ENCODE measurements around the gene ZNF414.

ZNF414 gene

GRCh38 chr19:8512115-8512967 is 1.6 kb downstream of the ZNF414 start:
- DNase-seq (ENCODE audit: low read depth): no peak
- no peak for TF ChIP-seq CTCF (IDR thresholded peaks at IDR 0.05; ENCODE audit: control insufficient read depth, insufficient read depth, low read depth, low read length, missing control alignments)
- no peak overlapping the region for H3K4me3 ChIP-seq (ENCODE audit: control insufficient read depth, low read depth, low read length)

- H3K4me3 ChIP-seq (ENCODE audit: control insufficient read depth, low read depth, low read length): no peak overlapping the region
- DNase-seq (ENCODE audit: low read depth): no peak
- no peak for TF ChIP-seq CTCF (IDR thresholded peaks at IDR 0.05; ENCODE audit: control insufficient read depth, insufficient read depth, low read depth, low read length, missing control alignments)
Measured at GRCh38 chr19:8511573-8512101, 2.3 kb downstream of the ZNF414 start.

DNA sequence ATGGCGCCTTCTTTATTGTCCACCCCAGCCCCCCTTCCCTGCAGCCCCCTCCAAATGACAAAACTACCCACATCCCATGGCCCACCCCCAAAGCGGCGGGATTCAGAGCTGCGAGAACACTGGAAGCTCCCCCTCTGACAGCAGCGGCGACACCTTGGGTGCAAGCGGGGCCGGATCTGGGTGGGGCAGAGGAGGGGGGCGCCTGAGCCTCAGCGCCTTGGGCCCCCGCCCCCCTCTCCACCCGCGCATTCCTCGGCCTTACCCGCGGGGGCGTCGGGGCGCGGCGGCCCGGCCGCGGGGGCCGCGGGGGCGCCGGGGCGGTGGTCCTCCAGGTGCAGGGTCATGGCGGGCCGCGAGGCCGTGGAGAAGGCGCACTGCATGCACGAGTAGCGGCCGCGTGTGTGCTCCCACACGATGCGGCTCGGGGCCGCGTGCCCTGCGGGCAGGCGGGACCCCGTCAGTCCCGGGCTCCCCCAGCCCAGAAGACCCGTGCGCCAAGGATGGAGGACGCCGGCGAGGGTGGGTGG is 3.3 kb downstream of the ZNF414 start:
- no peak for DNase-seq (ENCODE audit: low read depth)
- no peak for TF ChIP-seq CTCF (IDR thresholded peaks at IDR 0.05; ENCODE audit: control insufficient read depth, insufficient read depth, low read depth, low read length, missing control alignments)
- H3K4me3 ChIP-seq (ENCODE audit: control insufficient read depth, low read depth, low read length): no peak overlapping the region

- no peak for TF ChIP-seq CTCF (IDR thresholded peaks at IDR 0.05; ENCODE audit: control insufficient read depth, insufficient read depth, low read depth, low read length, missing control alignments)
- H3K4me3 ChIP-seq (ENCODE audit: control insufficient read depth, low read depth, low read length): peak overlapping the region; percentile 48
- no peak for DNase-seq (ENCODE audit: low read depth)
Measured at GRCh38 chr19:8506402-8506957, 7.5 kb downstream of the ZNF414 start.

DNA sequence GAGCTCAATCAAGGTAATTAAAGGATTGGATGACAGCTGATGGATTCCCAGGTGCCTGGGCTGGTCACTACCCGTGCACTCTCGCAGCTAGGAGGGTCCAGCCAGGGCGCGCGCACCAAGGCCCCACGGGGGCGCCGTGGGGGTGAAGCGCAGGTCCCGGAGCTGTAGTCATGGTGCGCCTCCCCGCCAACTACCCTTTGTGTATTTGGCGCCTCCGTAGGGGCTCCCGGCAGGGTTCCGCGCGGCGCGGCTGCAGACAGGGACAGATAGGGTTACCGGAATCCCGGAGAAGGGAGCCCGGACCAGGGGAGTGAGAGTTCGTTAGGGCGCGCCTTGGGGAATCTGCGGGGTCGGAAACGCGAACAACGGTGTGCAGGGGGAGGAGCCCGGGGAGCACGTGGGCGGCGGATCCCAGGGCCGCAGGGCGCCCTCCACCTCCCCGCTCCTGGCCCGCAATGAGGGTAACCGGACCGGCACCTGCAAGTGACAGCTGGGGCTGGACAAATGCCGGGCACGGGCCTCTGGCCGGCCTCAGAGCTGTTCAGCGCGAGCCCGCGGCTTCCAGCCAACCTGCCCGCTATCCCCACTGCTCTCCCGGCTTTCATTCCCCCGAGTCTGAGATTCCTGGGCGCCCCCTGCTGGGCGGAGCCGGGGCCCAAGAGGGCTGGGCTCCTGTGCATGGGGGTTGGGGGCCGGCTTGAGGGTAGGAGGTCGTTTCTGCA is 8.1 kb downstream of the ZNF414 start:
- no peak for DNase-seq (ENCODE audit: low read depth)
- TF ChIP-seq CTCF (IDR thresholded peaks at IDR 0.05; ENCODE audit: control insufficient read depth, insufficient read depth, low read depth, low read length, missing control alignments): peak; percentile 94
- H3K4me3 ChIP-seq (ENCODE audit: control insufficient read depth, low read depth, low read length): peak overlapping the region; percentile 48

- H3K4me3 ChIP-seq (ENCODE audit: control insufficient read depth, low read depth, low read length): no peak overlapping the region
- DNase-seq (ENCODE audit: low read depth): no peak
- no peak for TF ChIP-seq CTCF (IDR thresholded peaks at IDR 0.05; ENCODE audit: control insufficient read depth, insufficient read depth, low read depth, low read length, missing control alignments)
Measured at GRCh38 chr19:8504919-8505318, 9.0 kb downstream of the ZNF414 start.

All from AG09309 (cell line).